ENCODE data around the gene EIF2AK3.
A peak's percentile ranks its signal among the peaks of the same experiment; 100 is the strongest.
"Not testable (repeated sequence)": the region's sequence is repeated elsewhere in the genome, so short reads cannot be mapped to it uniquely, and the experiment has no call there.

The EIF2AK3 gene

DNA sequence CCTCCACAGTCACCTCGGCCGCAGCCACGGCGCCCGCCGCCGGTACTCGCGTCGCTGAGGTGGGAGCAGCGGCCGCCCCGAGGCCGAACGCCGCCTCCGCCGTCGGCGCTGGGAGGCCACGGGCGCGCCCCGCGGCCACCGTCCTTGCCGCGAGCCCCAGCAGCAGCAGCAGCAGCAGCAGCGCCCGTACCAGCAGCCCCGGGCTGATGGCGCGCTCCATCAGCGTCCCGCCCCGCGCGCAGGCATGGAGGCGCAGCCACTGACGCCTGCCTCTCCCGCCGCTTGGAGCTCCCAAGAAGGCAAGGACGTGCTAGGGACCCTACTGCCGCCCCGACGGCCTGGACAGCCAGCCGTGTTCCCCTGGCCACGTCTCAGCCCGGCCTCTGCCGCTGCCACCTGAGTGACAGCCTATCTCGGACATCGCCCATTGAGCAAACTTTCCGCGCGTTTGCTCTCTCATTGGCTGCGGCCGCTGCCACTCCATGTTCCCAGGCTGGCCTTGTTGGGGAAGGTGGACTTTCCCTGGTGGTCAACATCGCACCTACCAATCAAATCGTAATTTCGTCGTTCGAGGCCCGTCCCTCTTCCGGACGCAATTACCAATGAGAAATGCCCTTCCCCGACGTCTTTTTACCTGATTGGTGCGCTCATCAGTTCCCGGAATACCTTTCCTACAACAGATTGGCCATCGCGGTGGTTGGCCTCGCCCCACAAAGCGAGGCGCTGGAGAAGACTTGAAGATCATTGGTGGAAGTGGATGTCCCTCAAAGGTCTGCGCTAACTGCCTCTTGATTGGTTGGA is at the start of gene EIF2AK3:
EIF2AK3 (minus strand) TSS at position 410 of the 801 bp plus-strand sequence; CDS start at position 220, 190 bp downstream.
- DNase-seq, result peak; percentile 99

DNA sequence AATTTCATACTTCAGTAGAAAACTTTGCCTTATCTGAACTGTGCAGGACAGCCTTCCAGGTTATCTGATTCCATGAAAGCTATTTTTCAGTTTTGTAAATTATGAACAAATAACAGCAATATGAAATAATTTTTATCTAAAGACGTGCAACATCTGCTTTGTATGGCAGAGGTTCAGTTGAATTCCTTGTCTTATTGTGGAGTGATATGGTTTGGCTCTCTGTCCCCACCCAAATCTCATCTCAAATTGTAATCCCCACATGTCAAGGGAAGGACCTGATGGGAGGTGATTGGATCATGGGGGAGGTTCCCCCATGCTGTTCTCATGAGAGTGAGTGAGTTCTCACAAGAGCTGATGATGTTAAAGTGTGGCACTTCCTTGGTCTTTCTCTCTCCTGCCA is 46.1 kb upstream of the EIF2AK3 start:
- DNase-seq, result no peak

DNA sequence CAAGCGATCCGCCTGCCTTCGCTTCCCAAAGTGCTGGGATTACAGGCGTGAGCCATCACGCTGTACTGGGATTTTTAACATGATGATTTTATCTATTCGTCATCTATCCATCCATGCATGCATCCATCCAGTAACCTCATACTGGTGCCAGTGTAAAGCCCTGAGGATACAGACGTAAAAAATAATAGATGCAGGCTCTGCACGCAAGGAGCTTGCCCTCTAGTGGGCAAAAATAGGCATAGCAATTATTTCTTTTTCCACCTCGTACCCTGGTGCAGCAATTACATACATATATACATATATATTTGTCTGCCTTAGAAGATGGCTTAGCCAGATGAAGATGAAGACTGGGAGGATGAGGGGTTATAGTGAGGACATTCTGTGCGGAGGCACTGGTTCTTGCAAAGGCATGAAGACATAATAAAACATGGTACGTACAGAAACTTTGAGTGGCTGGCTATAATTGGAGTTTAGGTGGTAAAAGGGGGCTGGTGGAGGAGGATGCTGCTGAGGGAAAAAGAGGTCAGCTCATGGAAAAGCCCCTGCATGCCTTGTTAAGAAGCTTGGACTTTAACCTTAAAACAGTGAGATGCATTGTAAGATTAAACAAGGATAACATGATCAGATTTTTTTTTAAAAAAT is 44.6 kb upstream of the EIF2AK3 start:
- DNase-seq, result peak; percentile 22 to 61

DNA sequence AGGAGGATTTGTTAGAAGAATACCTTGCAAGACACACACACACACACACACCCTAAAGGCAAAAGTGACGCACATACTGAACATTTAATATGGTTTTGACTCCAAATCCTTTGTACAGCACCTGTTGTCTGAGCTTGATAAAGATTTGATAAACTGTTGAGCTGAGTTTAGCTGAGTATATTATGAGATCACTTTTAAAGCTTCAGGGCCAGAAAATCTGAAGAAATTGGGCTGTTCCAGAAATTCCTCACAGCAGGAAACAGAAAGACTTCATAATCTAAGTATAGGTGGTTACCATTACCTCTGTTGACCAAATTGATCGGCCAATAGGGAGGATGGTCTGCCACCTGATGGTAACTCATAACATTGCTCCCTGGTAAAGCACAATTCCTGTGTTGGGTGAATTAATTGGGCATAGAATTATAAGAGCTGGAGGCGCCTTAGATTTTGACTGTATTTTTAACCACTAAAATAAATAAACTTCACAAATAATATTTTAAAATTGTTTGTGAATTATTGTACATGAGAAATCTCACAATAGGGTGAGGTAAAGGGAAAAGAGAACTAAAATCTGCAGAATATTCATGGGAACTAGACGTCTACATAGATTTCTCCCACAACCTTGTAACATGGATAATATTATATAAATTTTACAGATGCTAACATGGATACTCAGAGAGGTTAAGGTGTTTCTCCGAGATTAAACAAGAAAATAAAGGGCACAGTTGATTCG is 42.4 kb upstream of the EIF2AK3 start:
- peak; percentile 29 to 56 for DNase-seq

DNA sequence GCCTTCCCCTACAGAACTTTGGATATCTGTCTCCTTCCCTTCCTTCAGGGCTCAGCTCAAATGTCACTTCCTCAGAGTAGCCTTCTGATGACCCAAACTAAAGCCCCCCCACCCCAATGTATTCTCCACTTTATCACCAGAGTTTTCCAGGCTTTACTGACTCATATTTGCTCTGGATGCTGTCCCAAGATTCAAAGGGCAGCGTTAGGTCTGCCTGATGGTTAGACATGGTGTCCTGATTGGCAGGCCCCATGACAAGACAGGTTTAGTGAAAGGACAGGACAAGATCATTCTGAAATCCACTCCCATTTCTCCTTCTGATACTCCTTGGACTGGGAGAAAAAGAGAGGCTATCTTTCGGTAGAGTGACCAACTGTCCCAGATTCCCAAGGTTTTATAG is 41.6 kb upstream of the EIF2AK3 start:
- DNase-seq, result no peak

DNA sequence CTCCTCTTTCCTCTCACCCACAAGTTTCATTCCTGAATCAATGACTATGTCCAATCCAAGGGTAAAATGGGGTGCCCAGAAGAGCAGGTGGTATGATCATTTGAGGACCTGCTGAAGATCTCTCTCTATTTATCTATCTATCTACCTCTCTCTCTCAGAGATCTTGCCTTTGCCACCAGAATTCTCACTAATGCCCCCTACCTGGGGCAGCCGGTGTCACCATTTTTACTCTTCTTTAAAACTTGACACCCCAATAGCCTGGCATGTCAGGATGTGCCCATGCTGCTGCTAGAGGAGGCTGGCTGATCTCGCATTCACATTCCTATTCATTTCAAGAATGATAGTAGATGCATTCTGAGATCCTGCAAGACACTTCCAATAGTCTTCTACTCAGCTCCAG is 40.0 kb upstream of the EIF2AK3 start:
- no peak for DNase-seq

DNA sequence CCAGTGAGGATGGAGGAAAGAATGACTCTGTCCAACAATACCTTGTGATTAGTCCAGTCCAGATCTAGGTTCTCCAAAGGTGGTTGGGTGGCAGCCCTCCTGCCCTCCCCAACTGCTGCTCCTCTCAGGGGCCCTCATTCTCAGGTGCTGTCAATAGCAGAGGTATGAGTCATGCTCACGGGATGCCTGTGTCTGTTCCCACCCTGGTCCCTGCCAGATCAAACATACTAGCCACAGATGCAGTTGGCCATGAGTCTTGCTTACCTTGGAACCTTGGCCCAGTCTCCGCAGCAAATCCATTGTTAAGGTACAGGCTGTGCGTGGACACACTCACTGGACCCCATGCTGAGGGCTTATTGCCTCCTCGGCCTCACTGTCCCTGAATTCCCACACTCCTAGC is 39.3 kb upstream of the EIF2AK3 start:
- DNase-seq, result no peak

DNA sequence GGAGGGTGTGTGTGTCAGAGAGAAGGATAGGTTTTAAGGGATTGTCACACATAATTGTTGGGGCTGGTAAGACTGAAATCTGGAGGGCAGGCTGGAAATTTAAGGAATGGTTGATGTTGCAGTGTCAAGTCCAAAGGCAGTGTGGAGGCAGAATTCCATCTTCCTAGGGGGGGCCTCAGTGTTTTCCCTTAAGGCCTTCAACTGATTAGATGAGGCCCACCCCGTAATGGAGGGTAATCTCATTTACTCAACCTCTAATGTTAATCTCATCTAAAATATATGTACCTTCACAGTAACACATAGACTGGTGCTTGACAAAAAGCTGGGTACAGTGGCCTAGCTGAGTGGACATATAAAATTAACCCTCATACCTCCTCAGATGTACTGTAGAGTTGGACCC is 33.4 kb upstream of the EIF2AK3 start:
- no peak for DNase-seq

DNA sequence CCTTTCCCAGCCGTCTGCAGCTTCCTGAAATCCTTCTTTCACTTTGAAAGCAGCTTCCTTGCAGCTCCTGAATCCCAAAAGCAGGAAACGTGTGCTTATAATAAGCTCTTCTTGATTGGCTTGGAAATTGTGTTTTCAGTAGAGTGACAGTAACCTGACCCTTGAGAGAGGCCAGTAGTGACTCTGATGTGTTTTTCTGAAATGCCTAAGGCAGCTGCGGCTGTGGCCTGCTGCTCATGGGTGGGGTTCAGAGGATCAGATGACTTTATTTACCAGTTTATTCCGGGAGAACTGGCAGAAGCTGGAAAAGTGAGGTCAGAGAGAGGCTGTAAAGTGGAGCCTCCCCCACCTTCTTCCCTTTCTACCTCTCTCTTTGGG is 32.3 kb upstream of the EIF2AK3 start:
- no peak for DNase-seq

DNA sequence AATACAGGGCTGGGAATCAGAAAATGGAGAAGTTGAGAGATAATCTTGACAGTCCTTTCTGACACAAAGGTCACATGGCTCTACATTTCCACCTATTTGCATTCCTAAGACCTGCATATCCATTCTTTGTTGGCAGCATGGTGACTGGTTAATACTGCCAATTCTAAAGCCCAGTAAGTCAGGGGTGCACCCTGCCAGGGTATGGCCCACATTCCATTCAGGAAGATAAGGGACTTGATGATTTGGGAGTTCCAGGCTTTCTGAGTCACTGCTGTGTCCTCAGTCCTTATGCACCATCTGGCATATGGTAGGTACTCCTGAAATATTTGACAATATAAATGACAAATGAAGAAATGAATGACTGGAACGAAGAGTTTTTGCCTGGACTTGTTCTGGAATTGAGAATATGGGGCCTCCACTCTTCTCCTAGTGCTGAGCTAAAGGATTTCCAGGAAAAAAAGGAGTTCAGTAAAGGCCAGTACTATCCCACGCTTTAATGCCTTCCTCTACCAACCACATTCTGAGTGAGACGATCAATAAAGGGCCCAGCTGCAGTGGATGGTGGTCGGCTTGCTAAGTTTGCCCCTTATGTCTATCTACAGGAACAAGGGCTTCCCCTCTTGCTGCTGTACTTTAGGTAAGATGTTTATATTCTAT is 31.7 kb upstream of the EIF2AK3 start:
- DNase-seq, result no peak

DNA sequence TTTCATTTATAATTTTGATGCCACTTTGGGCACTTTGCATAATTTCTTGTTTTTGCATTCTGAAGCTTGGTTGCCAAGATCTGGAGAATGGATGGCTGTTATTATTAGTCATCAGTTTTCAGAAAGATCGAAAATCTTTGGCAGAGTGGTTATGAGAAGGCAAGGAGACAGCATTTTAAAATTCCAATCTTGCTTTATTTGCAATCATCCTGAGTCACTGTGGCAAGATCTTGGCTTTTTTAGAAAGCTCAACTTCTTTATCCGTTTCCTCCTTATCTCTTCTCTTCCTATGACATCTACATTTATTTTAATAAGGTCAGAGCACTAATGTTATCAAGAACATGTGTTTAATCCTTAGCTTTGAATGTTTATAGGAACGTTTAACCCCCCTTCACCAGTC is 31.1 kb upstream of the EIF2AK3 start:
- DNase-seq, result no peak

DNA sequence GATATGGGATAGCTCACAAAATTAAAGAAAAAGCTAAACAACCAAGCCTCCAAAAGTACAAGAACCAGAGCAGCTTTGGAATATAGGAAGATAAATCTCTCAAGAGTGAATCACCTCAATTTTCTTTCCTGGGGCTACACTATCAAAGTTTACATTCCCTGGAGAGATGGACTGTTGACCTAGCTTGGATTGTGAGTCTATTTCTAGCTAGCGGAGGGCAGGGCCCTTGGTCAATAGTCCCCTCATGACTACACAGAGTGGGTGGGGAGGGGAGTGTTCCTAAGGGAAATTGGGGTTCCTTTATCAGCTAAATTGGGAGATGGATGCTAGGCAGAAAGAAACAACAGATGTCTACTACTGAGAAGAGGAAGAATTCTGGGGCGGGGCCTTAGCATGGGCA is 29.9 kb upstream of the EIF2AK3 start:
- no peak for DNase-seq

DNA sequence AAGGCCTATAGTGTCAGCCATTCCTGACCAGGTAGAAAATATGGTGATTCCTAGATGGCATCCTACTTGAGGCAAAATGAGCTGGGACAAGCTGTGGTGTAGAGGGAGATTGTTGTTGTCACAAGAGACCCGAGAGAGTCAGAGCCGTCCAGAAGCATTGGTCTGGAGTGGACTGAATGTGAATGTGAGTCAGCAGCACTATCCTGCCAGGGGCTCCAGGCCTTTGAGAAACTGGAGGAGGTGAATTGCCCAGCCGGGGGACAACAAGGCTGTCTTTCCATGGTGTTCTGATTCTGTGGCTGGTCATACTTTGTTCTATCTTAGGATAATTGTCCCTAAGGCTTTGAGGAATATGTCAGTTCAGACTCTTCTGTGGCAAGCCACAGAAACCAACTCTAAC is 29.4 kb upstream of the EIF2AK3 start:
- no peak for DNase-seq

DNA sequence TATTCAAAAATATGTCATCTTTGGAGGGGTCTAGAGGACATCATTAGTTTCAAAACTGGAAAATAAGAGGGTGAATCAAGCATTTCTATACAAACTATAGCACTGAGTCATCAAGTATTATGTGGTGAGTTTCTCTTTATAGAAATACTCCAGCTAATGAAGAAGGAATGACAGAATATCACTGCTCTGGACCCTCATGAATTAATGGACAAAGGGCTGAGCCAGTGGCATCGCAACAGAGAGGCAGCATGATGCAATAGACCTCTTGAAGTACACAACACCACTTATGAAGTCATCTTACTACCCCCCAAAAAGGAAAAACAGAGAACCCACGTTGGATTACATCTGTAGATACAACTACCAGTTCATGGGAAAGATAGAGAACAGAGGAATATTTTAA is 27.4 kb upstream of the EIF2AK3 start:
- DNase-seq, result no peak

DNA sequence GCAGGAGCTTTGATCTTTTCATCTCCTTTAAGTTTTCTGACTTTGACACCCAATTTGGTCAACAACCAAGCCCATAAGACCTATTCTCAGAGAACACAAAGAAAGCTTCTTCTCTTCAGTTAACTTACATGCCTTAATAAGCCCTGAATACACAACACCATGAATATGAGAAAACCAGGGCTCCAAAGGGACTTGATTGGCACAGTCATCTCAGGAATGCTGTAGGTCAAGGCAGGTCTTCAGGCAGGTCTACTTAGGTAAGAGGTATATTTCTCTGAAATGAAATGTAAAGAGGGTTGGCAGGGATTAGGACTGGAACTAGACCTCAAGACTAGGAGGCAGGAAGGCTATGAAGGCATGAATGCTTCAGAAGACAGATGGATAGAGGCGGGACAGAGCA is 24.4 kb upstream of the EIF2AK3 start:
- no peak for DNase-seq

DNA sequence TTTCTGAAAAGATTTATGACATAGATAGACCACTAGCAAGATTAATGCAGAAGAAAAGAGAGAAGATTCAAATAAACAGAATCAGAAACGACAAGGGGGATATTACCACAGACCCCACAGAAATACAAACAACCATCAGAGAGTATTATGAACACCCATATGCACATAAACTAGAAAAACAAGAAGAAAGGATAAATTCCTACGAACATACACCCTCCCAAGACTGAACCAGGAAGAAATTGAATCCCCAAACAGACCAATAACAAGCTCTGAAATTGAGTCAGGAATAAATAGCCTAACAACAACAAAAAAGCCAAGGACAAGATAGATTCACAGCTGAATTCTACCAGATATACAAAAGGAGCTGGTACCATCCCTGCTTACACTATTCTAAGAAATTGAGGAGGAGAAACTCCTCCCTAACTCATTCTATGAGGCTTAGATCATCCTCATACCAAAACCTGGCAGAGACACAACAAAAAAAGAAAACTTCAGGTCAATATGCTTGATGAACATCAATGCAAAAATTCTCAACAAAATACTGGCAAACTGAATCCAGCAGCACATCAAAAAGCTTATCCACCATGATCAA is 18.1 kb upstream of the EIF2AK3 start:
- not testable (repeated sequence) for DNase-seq

DNA sequence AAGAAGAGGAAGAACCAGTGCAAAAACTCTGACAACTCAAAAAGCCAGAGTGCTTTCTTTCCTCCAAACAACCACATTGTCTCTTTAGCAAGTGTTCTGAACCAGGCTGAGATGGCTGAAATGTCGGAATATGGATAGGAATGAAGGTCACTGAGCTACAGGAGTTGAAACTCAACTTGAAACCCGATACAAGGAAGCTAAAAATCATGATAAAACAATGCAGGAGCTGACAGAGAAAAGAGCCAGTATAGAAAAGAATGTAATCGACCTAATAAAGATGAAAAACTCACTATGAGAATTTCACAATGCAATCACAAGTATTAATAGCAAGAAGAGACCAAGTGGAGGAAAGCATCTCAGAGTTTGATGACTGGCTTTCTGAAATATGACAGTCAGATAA is 15.0 kb upstream of the EIF2AK3 start:
- DNase-seq, result no peak

DNA sequence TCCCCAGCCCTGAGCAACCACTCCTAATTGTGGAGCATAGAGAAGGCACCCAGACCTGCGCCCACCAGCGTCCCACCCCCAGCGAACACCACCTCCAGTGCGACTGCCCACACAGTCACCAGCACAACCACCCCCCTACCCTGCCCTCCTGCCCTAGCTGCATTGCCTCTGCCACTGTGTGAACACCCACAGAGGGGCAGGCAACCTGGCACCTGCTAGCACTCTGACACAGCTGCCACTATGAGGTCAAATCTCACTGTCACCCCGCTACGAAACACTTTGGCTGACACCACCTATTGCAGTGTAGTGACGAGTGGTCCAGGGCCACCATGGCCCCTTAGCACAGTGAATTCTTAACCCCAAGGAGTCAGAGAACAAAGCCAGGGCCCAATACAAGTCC is 14.1 kb upstream of the EIF2AK3 start:
- DNase-seq, result no peak

DNA sequence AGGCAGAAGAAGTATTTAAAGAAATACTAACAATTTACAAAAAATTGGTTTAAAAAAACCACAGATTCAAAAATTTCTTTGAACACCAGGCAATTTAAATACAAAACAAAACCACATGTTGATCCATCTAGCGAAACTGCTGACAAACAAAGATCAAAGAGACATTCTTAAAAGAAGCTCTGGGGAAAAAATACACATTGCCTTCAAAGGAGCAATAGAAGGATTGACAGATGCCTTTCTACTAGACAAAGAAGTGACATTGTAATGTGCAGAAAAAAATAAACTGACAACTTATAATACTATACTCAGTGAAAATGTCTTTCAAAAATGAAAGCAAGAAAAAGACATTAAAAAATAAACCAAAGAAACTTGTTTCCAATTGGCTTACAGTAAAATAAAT is 12.6 kb upstream of the EIF2AK3 start:
- DNase-seq, result no peak

DNA sequence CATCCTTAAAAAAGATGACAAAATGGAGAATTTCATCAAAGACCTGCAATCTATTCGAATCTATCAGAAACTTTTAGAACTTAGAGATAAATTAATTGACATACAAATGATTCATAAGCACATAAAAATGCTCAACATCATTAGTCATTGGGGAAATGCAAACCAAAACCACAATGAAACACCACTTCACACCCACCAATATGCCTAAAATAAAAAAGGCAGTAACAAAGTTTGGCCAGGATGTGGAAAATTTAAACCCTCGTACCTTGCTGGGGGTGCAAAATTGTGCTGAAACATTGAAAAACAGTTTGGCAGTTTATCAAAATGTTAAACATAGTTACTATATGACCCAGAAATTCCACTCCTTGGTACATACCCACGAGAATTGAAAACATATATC is 11.5 kb upstream of the EIF2AK3 start:
- peak in 1 of 2 donors; percentile 44 for DNase-seq

DNA sequence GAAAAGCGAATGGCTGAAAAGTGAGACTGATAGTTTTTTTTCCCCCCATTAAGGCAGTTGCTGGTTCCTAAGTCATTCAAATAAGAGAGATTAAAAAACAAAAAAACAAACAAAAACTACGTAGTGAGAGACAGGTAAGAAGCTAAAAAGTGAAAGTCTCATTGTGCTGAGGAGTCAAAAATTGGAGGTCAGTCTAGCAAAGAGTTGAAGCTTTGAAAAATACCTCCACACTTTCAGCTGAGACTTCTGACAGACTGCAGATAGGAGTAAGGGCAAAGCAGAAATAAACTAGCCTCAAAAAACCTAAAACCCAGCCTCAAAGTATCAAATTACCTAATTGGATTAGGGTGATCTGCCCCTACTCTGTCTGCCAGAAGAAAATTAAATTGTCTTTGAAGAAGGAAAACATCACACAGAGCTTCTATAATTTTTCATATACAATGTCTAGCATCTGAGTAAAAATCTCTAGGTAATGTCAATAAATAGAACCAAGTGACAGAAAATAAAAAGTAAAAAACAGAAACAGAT is 10.9 kb upstream of the EIF2AK3 start:
- no peak for DNase-seq

DNA sequence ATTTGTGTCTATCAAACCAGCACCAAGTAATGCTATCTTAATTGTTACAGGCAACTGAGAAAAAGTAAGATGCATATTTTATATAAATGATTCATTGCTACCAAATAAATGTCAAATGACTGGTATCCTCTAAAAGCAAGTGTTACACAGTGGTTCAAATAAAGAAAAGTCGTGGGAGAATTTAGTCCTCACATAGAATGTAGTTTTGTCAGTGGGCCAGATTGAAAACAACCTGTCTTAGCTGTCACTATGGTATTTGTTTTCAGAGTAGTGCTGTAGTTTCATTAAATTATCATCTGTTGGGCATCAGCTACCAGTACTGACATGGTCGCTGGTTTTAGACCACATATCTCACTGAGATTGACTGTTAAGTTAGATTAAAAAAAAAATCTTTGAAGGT is 10.2 kb upstream of the EIF2AK3 start:
- DNase-seq, result no peak

DNA sequence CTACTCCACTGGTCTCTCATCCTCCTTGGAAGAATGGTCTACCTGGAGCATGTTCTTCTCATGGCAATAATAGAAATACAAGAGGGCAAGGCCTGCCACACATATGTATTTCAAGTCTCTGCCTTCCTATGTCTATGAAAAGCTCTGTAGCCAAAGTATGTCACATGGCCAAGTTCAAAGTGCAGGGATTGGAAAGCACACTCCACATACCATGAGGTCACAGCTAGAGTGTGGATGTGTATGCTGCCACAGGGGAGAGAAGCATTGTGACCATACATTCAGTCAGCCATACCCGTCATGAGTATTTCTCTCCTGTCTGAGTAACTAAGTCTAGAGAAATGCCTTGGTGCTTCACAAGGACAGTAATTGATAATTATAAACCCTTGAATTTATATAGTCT is 8.8 kb upstream of the EIF2AK3 start:
- DNase-seq, result no peak

Data from CD4-positive, alpha-beta T cell treated with Interferon alpha-2 for 1 hour (primary cell).